Thyroid gland (tissue), 4 donors: ENCODE results near the gene TCEAL7.

Source experiments
- CTCF ChIP-seq, 6 experiments: fragments of 200-600 bp in 3 of 6; fragments of 450-650 bp in 3 of 6; sonication (generic) in 3 of 6; IDR thresholded peaks; one replicate each; pipeline ENCODE4 v1.5.1; 2016 to 2019; ENCODE audit warnings: antibody characterized with exemption in 6 of 6, mild to moderate bottlenecking in 2 of 6, inconsistent platforms in 1 of 6, moderate library complexity in 1 of 6
- POLR2A ChIP-seq, 2 donors: fragments of 450-650 bp; IDR thresholded peaks; one replicate each; pipeline ENCODE4 v1.6.1; 2017; ENCODE audit warnings: antibody characterized with exemption in 2 of 2, mild to moderate bottlenecking in 2 of 2, moderate library complexity in 1 of 2

- TF ChIP-seq CTCF (IDR thresholded peaks at IDR 0.05), result no peak
- TF ChIP-seq POLR2A (IDR thresholded peaks at IDR 0.05), result no peak
Measured at GRCh38 chrX:103356858-103357257, 26.8 kb downstream of the TCEAL7 start.
